ENCODE measurements around the gene ARHGEF10L.

The ARHGEF10L gene

DNA sequence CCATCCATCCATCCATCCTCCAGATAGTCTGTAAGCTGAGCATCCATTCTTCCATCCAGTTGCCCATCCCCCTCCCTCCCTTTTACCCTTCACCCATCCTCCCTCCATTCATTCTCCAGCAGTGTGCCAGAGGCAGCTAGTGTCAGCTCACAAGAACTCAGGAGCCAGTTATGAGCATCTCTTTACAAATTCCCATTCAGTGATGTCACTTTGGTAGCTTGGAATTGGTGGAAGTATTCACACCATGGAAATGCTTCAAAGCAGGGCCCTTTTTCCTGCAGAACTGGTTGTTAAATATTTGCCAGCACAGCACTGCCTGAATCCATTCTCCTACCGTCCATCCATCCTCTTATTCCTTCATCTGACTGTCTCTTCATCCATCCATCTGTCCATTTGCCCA lies 72.5 kb downstream of the ARHGEF10L start:
- no peak for DNase-seq
- H3K4me3 ChIP-seq: no peak overlapping the region
- H3K36me3 ChIP-seq: peaks cover 50 to 85% (median 79%) of the 10 kb centered on the region in 3 donors
- no peaks in the 10 kb centered on the region for H3K27me3 ChIP-seq
- no peak for TF ChIP-seq CTCF (IDR thresholded peaks at IDR 0.05)
- H3K4me1 ChIP-seq: peaks cover 0 to 73% (median 14%) of the 10 kb centered on the region in 4 donors
- peak overlapping the region in 1 of 2 donors; percentile 100 for H3K27ac ChIP-seq
- intact Hi-C loops (cut with DNase I; ENCODE audit: low total_unique reads): loop anchor here (2.0 kb wide), 1 partner anchor 59 kb away; no protein-coding TSS in a partner anchor
- H3K9me3 ChIP-seq: no peaks in the 10 kb centered on the region

GRCh38 chr1:17612831-17613230 lies 73.3 kb downstream of the ARHGEF10L start:
- Histone ChIP-seq H3K27me3 (no peaks in the 10 kb centered on the region), H3K9me3 (no peaks in the 10 kb centered on the region), H3K27ac (peak overlapping the region; percentile 96 to 100), H3K4me3 (no peak overlapping the region), H3K4me1 (peaks cover 1 to 75% (median 22%) of the 10 kb centered on the region in 4 donors), H3K36me3 (peaks cover 42 to 80% (median 77%) of the 10 kb centered on the region in 3 donors)
- no peak for TF ChIP-seq CTCF (IDR thresholded peaks at IDR 0.05)
- DNase-seq: no peak
- intact Hi-C loops (cut with DNase I; ENCODE audit: low total_unique reads): loop anchor here (2.0 kb wide), 1 partner anchor 58 kb away; no protein-coding TSS in a partner anchor

GRCh38 chr1:17614586-17614985 lies 75.1 kb downstream of the ARHGEF10L start:
- Histone ChIP-seq H3K4me1 (peaks cover 4 to 79% (median 36%) of the 10 kb centered on the region in 4 donors), H3K27ac (peak overlapping the region; percentile 96 to 100), H3K27me3 (no peaks in the 10 kb centered on the region), H3K4me3 (no peak overlapping the region), H3K9me3 (no peaks in the 10 kb centered on the region), H3K36me3 (peaks cover 38 to 76% (median 59%) of the 10 kb centered on the region in 3 donors)
- intact Hi-C loops (cut with DNase I; ENCODE audit: low total_unique reads): no loop called here
- TF ChIP-seq CTCF (IDR thresholded peaks at IDR 0.05): no peak
- DNase-seq: no peak

- Histone ChIP-seq H3K27me3 (no peaks in the 10 kb centered on the region), H3K27ac (peak overlapping the region; percentile 96 to 100), H3K36me3 (peaks cover 40 to 75% (median 53%) of the 10 kb centered on the region in 3 donors), H3K4me3 (no peak overlapping the region), H3K9me3 (no peaks in the 10 kb centered on the region), H3K4me1 (peaks cover 4 to 79% (median 41%) of the 10 kb centered on the region in 4 donors)
- DNase-seq: no peak
- no peak for TF ChIP-seq CTCF (IDR thresholded peaks at IDR 0.05)
- intact Hi-C loops (cut with DNase I; ENCODE audit: low total_unique reads): no loop called here
Measured at GRCh38 chr1:17615157-17615556, 75.7 kb downstream of the ARHGEF10L start.

GRCh38 chr1:17615959-17616358 lies 76.5 kb downstream of the ARHGEF10L start:
- peak overlapping the region; percentile 96 to 100 for H3K27ac ChIP-seq
- H3K4me3 ChIP-seq: no peak overlapping the region
- DNase-seq: no peak
- H3K27me3 ChIP-seq: no peaks in the 10 kb centered on the region
- intact Hi-C loops (cut with DNase I; ENCODE audit: low total_unique reads): no loop called here
- H3K36me3 ChIP-seq: peaks cover 40 to 75% (median 45%) of the 10 kb centered on the region in 3 donors
- peaks cover 4 to 79% (median 46%) of the 10 kb centered on the region in 4 donors for H3K4me1 ChIP-seq
- no peak for TF ChIP-seq CTCF (IDR thresholded peaks at IDR 0.05)
- no peaks in the 10 kb centered on the region for H3K9me3 ChIP-seq
